ENCODE results near the gene TREML1. TPM values are rescaled to one million over a fixed set of nuclear protein-coding genes. Genes with fewer than 3 reads are reported as not detected.
A peak's percentile ranks its signal among the peaks of the same experiment; 100 is the strongest.

The TREML1 gene
- total RNA-seq, 4 donors from 2014 or later: 0.63 to 4.5 (median 2.2) TPM; not detected in 1

GRCh38 chr6:41199552-41200246 is 45.6 kb upstream of the TREML1 start:
- Histone ChIP-seq H3K27ac (peak overlapping the region in 1 of 4 donors; percentile 76), H3K27me3 (no peaks in the 10 kb centered on the region), H3K4me3 (no peak overlapping the region), H3K36me3 (no peaks in the 10 kb centered on the region), H3K4me1 (peaks cover 0 to 9% (median 0%) of the 10 kb centered on the region in 4 donors), H3K9me3 (no peaks in the 10 kb centered on the region)
- TF ChIP-seq POLR2A (IDR thresholded peaks at IDR 0.05) (no peak), CTCF (IDR thresholded peaks at IDR 0.05) (no peak), EP300 (IDR thresholded peaks at IDR 0.05) (no peak)
- DNase-seq (ENCODE audit: low spot score in 2 of 2): no peak
- WGBS, 2 donors: 87 to 90% methylated on average over 1 of the region's 1 CpG

DNA sequence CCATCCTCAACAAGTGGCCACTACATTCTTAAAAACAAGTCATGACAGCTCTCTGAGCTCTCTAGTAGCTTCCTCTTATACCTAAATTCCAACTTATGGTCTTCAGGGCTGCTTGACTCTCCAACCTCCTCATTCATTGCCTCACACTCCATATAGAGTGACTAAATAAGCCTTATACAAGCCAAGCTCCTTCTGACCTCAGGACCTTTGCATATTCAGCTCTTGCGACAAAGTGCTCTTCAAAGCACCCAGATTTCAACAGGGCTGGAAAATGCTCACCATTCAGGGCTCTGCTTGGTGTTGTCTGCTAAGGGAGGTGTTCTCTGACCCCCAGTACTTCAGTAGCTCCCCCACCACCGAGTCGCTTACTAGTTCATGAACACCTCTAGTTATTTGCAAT is 43.1 kb upstream of the TREML1 start:
- H3K27ac ChIP-seq: no peak overlapping the region
- DNase-seq (ENCODE audit: low spot score in 2 of 2): no peak
- no peaks in the 10 kb centered on the region for H3K36me3 ChIP-seq
- no peak overlapping the region for H3K4me3 ChIP-seq
- 89 to 91% methylated on average over 3 of the region's 3 CpGs for WGBS, 2 donors
- TF ChIP-seq EP300 (IDR thresholded peaks at IDR 0.05): no peak
- TF ChIP-seq POLR2A (IDR thresholded peaks at IDR 0.05): no peak
- no peak for TF ChIP-seq CTCF (IDR thresholded peaks at IDR 0.05)
- no peaks in the 10 kb centered on the region for H3K9me3 ChIP-seq
- peaks cover 0 to 5% of the 10 kb centered on the region in 2 donors for H3K27me3 ChIP-seq
- peaks cover 0 to 9% (median 0%) of the 10 kb centered on the region in 4 donors for H3K4me1 ChIP-seq

DNA sequence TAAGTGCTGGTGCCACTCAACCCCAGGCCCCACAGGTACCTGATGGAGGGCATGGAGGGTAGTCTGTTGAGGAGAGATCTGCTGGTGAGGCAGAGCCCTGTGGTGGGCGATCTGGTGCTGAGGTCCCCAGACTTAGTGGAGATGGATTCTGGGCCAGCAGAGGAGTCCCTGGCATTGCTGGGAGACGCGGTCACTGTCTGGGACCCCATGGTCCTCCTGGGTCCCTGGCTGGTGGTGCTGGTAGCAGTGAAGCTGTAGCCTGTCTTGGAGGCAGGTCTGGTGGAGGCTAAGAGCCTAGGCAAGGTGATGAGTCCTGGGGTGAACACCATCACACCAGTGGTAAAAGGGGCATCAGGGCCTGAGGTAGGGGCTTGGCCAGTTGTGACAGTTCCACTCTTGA is 40.2 kb upstream of the TREML1 start:
- H3K27me3 ChIP-seq: peaks cover 0 to 5% of the 10 kb centered on the region in 2 donors
- WGBS, 2 donors: 84 to 94% methylated on average over 3 of the region's 3 CpGs
- no peak overlapping the region for H3K4me3 ChIP-seq
- no peak for DNase-seq (ENCODE audit: low spot score in 2 of 2)
- no peaks in the 10 kb centered on the region for H3K36me3 ChIP-seq
- H3K9me3 ChIP-seq: peaks cover 0 to 15% (median 0%) of the 10 kb centered on the region in 4 donors
- H3K4me1 ChIP-seq: no peaks in the 10 kb centered on the region
- TF ChIP-seq POLR2A (IDR thresholded peaks at IDR 0.05) (no peak), EP300 (IDR thresholded peaks at IDR 0.05) (no peak), CTCF (IDR thresholded peaks at IDR 0.05) (no peak)
- no peak overlapping the region for H3K27ac ChIP-seq

GRCh38 chr6:41193884-41194283 is 39.7 kb upstream of the TREML1 start:
- no peak for TF ChIP-seq POLR2A (IDR thresholded peaks at IDR 0.05)
- no peak for TF ChIP-seq CTCF (IDR thresholded peaks at IDR 0.05)
- TF ChIP-seq EP300 (IDR thresholded peaks at IDR 0.05): no peak
- Histone ChIP-seq H3K27ac (no peak overlapping the region), H3K4me3 (no peak overlapping the region), H3K4me1 (no peaks in the 10 kb centered on the region), H3K36me3 (no peaks in the 10 kb centered on the region), H3K27me3 (peaks cover 0 to 5% of the 10 kb centered on the region in 2 donors), H3K9me3 (peaks cover 0 to 20% (median 0%) of the 10 kb centered on the region in 4 donors)
- DNase-seq (ENCODE audit: low spot score in 2 of 2): no peak
- WGBS, 2 donors: 51 to 62% methylated on average over 5 of the region's 5 CpGs

DNA sequence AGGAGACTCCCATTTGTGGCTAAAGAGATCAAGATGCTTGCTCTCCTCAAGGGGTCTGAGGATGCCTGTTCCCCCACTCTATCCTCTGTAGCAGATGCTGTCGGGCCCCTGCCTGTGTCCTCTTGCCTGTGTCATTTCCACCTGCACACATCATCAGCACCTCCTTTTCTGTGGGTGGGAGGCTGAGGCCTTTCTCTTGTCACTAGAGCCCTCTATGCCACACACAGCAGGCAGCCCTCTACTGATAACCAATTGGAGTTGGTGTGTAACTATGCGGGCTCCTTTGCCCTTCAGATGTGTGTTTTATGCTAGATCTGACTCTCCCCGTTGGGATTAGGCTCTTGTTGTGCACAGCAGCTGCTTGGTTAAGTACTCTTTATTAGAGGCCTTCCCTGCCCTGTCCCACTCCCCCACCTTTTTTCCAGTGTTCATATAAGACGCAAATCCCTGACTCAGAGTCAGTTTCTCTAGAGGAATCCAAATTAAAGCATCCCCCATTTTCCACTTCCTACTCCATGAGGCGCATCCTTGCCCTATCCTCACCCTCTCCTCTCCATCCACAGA is 39.1 kb upstream of the TREML1 start:
- Histone ChIP-seq H3K9me3 (peaks cover 0 to 25% (median 0%) of the 10 kb centered on the region in 4 donors), H3K4me1 (no peaks in the 10 kb centered on the region), H3K27ac (no peak overlapping the region), H3K27me3 (peaks cover 0 to 5% of the 10 kb centered on the region in 2 donors), H3K36me3 (no peaks in the 10 kb centered on the region), H3K4me3 (no peak overlapping the region)
- no peak for DNase-seq (ENCODE audit: low spot score in 2 of 2)
- TF ChIP-seq CTCF (IDR thresholded peaks at IDR 0.05): no peak
- no peak for TF ChIP-seq POLR2A (IDR thresholded peaks at IDR 0.05)
- WGBS, 2 donors: 63 to 75% methylated on average over 5 of the region's 5 CpGs
